Measurements from ENCODE around the gene GARIN5A.

Gene GARIN5A

DNA sequence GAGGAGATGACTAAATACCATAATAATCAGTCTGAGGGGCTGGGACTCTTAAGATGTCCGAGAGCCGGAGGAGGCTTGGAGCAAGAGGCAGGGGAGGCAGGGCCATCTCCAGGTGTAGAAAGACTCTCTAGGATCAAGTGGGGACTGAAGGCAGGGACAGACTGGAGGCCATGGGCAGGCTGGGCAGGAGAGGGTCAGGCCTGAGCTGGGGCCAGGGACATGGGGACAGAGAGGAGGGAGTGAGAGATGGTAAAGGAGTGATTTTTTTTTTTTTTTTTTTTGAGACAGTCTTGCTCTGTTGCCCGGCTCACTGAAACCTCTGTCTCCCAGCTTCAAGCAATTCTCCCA, 32.2 kb upstream of the GARIN5A start:
- DNase-seq (ENCODE audit: low read depth) = no peak

- DNase-seq (ENCODE audit: low read depth) = no peak
Measured at GRCh38 chr19:50507376-50507775, 30.7 kb upstream of the GARIN5A start.

DNA sequence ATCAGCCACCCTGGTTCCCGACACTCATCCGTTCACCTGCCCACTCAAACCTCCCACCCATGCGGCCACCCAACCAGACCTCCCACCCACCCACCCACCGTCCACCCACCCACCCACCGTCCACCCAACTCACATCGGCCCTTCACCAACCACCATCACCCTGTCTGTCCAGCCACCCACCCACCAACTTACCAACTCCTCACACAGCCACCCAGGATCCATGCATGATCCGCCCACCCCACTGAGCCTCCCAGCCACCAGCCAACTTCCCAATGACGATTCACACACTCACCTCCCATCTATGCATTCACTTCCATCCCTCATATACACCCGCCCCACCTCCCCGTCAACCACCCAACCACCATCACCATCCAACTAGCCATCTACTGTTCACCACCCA, 30.1 kb upstream of the GARIN5A start:
- no peak for DNase-seq (ENCODE audit: low read depth)

- DNase-seq (ENCODE audit: low read depth) = no peak
Measured at GRCh38 chr19:50505856-50506611, 29.4 kb upstream of the GARIN5A start.

DNA sequence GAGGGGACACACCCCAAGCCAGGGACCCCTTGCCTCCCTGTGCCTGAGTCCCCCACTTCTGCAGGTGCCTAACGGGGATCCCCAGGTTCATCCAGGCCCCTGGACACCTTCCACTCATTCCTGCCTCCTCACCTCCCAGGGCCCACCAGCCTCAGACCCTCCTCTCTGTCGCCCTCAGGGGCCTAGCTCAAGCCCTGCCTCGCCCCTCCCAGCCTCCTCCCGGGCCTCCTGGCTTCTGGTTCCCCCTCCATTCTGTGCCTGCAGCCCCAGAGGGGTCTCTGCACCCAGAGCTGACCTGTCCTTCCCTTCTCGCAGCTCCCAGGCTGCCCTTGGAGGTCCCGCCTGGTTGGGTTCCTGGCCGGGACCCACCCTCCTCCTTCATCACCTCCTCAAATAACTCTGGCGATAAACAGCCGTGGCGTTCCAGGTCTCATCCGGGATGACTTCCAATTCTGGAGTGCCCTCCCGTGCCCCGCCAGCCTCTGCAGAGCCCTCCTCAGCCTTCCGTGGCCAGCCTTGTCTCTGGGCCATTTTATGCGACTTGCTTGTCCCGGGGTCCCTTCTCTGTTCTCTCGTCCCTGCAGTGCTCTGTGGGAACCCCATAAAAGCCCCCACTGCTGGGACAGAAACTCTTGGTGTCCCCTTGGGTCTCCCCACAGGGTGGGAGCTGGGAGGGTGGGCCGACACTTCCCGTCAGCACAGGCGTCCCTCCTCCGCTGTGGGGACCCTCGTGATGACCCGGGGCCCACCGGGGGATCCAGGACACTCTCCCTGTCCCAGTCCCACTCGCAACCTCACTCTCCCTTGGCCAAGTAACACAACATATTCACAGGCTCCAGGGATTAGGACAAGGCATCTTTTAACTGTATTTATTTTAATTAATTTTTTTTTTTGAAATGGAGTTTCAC, 25.2 kb upstream of the GARIN5A start:
- no peak for DNase-seq (ENCODE audit: low read depth)

GRCh38 chr19:50501186-50501567, 24.5 kb upstream of the GARIN5A start:
- DNase-seq (ENCODE audit: low read depth) = no peak

- DNase-seq (ENCODE audit: low read depth) = no peak
Measured at GRCh38 chr19:50500753-50501151, 24.1 kb upstream of the GARIN5A start.

DNA sequence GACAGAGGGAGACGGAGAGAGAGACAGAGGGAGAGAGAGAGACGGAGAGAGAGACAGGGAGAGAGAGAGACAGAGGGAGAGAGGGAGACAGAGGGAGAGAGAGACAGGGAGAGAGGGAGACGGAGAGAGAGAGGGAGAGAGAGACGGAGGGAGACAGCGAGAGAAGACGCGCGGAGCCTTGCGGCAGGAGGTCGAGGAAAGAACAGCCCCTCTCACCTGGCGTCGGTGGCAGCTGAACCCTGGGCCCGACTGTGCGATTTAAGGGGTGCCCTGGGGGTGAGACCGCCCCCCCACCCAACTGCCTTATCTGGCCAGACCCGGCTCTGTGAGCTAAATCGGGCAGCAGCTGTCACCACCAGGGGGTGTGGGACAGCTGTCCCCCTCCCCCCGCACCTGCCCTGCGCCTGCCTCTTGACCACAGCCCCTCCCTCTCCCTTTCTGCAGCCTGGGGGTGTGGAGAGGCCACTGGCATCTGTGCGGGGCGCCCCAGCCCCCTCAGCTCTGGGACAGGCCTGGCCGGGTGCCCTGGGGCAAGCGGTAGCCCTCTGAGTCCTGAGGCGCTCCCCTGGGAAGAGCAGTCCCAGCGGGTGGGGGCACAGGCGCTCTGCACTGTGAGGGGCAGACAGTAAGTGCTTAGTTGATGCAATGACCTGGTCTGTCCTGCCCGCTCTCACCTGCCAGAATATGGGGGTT, 23.6 kb upstream of the GARIN5A start:
- DNase-seq (ENCODE audit: low read depth) = no peak

DNA sequence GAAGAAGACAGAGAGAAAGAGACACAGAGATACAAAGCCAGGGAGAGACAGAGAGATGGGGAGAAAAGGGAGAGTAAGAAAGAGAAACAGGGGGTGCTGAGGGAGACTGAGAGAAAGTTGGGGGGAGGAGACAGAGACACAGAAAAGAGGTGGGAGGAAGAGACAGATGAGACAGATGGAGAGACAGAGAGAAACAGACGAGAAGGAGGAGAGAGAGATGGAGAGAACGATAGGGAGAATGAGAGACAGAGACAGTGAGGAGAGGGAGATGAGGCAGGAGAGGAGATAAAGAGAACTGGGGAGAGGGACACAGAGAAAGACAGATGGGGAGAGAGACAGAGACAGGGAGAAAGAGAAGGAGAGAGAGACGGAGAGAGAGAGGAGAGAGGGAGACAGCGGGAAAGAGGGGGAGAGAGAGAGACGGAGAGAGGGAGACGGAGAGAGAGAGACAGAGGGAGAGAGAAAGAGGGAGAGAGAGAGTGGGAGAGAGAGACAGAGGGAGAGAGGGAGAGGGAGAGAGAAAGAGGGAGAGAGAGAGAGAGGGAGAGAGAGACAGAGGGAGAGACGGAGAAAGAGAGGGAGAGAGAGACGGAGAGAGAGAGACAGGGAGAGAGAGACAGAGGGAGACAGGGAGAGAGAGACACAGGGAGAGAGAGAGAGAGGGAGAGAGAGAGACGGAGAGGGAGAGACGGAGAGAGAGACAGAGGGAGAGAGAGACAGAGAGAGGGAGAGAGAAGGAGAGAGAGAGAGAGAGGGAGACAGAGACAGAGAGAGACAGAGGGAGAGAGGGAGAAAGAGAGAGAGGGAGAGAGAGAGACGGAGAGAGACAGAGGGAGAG, 21.8 kb upstream of the GARIN5A start:
- DNase-seq (ENCODE audit: low read depth) = no peak

DNA sequence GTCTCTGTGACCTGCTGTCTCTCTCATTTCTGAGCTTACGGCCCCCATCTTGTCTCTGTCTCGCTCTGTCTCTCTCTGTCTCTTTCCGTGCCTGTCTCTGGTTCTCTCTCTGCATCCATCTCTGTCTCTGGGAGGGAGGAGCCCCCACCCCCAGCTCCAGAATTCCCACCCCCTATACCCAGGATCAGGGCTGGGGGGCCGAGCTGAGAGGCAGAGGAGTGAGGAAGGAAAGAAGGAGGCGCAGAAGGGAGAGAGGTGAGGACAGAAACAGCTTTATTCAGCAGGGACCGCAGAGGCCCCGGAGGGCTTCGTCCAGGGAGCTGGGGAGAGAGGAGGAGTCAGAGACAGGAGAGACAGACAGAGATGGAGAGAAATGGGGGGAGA, 20.4 kb upstream of the GARIN5A start:
- DNase-seq (ENCODE audit: low read depth) = no peak

DNA sequence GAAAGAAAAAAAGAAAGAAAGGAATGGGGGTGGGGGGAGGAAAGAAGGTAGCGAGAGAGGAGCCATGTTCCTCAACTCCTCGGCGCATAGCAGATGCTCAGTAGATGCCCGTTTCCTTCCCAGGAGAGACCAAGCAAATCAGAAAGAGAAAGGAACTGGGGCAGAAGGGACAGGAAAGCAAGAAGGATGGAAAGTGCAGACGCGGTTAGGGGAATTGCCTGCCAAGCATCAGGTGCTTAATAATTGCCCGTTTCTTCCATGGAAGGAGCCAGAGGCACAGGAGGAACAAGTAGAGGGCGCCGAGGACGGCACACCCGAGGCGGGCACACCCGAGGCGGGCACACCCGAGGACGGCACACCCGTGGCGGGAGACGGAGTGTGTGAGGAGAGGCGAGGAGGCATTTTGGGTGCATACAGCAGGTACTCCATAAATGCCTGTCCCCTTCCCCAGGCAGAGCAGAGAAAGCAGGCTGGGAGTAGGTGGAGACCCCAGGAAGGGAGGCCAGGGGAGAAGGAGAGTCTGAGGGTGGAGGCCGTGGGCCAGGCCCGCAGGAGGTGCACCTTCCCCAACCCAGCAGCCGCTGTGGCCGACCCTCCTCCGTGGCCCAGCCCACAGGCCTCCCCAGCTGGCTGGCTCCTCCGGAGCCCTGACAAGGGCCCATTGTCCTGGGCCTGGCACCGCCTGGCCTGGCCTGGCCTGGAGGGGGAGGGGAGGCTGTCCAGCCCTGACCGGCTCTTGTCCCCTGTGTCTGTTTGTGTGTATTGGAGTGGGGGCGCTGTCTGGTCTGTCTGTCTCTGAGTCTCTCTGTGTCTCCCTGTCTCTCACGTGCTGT, 19.8 kb upstream of the GARIN5A start:
- no peak for DNase-seq (ENCODE audit: low read depth)

DNA sequence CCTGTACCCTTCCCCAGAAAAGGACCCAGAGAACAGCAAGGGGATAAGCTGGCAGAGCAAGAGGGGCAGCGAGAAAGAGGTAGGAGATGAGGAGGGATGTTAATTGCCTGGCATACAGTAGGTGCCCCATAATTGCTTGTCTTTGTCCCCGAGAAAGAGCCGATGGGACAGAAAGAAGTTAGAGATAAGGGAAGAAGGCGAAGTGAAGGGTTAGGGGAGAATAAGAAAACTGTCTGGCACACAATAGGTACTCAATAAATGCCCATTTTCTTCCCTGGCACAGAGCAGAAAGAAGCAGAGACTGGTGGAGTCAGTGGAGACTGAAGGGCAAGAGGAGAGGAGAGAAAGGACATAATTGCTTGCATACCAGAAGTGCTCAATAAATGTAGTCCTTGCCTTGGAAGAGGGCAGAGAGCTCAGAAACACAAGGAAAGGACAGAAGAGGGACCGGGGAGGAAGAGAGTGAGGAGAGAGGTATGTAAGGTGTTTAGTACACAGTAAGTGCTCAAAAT, 18.4 kb upstream of the GARIN5A start:
- DNase-seq (ENCODE audit: low read depth) = no peak

- no peak for DNase-seq (ENCODE audit: low read depth)
Measured at GRCh38 chr19:50494186-50495019, 17.8 kb upstream of the GARIN5A start.

DNA sequence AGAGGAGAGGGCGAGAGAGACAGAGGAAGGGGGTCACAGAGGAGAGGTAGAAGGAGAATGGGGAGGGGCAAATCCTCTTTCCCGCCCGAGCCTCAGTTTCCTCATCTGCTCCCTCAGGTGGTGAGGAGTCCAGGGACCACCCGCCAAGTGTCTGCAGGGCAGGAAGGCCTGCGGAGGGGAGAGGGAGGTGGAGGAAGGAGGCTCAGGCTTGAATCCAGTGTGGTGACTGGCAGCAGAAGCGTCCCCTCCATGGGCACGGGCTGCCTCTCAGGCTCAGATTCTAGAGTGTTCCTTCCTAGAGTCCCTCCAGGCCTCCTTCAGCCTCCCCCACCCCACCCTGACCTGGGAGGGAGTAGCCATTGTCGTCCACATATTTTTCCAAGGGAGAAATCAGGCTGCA, 16.5 kb upstream of the GARIN5A start:
- no peak for DNase-seq (ENCODE audit: low read depth)

DNA sequence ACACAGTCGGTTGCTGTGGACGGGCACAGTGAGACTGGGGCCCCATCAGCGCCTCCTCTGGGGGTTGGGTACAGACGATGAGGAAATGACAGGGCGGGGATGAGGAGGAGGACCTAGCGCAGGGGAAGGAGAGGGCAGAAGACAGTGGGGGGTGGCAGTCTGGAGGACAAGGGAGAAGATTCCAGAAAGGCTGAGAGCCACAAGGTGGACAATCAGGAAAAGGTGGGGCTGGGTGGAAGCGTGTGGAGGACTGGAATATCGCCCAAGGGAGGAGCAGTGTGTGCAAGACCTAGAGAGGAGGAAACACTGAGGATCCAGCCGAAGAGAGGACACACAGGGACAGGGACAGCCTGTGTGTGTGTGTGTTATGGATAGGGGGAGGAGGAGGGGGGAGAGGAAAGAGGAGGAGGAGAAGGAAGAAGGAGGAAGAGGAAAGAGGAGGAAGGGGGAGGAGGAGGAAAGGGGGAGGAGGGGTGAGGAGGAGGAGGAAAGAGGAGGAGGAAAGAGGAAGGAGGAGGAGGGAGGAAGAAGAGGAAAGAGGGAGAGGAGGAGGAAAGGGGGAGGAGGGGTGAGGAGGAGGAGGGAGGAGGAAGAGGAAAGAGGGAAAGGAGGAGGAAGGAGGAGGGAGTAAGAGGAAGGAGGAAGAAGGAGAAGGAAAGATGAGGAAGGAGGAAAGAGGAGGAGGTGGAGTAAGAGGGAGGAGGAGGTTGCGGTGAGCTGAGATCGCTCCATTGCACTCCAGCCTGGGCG, 15.8 kb upstream of the GARIN5A start:
- DNase-seq (ENCODE audit: low read depth) = no peak

DNA sequence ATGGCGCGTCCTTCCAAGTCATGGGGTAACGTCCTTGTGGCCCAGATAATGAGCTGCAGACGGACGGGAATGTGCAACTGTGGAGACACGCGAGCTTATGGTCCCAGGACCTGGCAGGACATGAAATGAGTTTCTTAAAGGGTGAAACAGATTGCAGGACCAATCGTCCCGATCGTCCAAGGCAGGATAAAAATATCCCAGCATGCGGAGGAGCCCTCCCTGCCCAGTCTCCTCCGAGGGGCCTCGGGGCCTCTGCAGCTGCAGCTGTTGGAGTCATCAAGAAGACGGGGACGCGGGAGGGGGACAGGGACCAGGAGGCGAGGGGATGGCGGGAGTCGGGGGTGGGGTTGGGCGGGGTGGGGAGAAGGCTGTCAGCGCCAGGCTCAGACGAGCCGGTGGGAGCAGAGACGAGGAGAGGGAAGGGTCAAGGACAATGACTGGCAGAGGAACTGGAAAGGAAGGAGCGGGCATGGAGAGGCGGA, 14.4 kb upstream of the GARIN5A start:
- no peak for DNase-seq (ENCODE audit: low read depth)

DNA sequence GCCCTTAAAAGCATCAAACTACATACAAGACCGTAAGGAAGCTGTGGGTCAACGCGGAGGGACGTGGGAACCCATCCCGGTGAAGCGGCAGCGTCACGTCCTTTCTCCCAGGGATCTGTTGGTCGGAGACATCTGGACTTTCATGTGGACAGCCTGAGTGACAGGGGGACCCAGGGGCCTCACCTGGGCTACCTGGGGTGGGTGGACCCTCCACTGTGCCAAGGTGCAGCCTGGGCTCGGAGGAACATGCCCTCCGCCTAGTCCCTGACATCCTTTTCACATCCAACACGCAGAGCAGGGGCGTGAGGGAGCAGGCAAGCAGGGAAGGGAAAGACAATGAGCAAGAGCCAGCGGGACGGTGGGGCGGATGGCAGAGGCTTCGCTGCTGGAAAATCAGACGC, 13.8 kb upstream of the GARIN5A start:
- no peak for DNase-seq (ENCODE audit: low read depth)

DNA sequence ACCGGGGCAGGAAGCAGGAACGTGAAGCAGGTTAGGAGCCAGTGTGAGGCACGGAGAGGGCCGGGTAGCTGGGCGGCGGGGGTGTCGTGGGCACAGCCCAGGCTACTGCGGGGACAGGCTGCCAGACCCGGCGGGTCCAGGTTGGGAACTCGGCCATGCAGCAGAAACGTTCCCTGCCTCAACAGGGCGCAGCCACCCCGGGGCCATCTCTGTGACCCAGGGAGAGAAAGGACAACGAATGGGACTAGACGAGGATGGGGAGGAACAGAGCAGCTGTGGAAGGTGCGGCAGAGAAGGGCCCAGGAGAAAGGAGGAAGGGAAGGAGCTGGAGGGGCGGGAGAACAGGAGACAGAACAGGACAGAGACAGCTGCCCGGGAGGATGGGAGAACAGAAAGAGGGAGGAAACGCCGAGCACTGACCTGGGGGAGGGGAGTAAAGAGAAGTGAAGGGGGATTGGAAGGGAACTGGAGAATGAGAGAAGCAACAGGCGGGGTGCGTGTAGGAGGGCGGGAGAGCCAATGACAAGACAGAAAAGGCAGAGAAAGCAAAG, 12.9 kb upstream of the GARIN5A start:
- DNase-seq (ENCODE audit: low read depth) = no peak

All from GM04503 (cell line).